WERI-Rb-1 (cell line): ENCODE data around the gene NUDCD3.

Source experiments
- DNase-seq: peaks from one replicate; pipeline ENCODE4 v3.0.0-alpha.2; 2020
- H3K27ac ChIP-seq: fragments of 250-450 bp; sonication (Bioruptor Pico); 2 replicates; pipeline ENCODE4 v1.5.1; 2020; ENCODE audit warnings: mild to moderate bottlenecking, moderate library complexity
- H3K27me3 ChIP-seq: fragments of 250-450 bp; sonication (Bioruptor Pico); 2 replicates; pipeline ENCODE4 v1.5.1; 2021; ENCODE audit warnings: mild to moderate bottlenecking, low read depth, moderate library complexity; ENCODE audit not compliant: insufficient read depth, severe bottlenecking
- H3K36me3 ChIP-seq: fragments of 250-450 bp; sonication (Bioruptor Pico); 2 replicates; pipeline ENCODE4 v1.5.1; 2020; ENCODE audit warnings: mild to moderate bottlenecking, moderate library complexity
- H3K4me3 ChIP-seq: 2 replicates; pipeline ENCODE4 v1.5.1; 2011; ENCODE audit warnings: low read depth, mild to moderate bottlenecking, control low read depth, low read length
- H3K9me3 ChIP-seq: fragments of 250-450 bp; sonication (Bioruptor Pico); 2 replicates; pipeline ENCODE4 v1.5.1; 2021; ENCODE audit warnings: mild to moderate bottlenecking, moderate library complexity; ENCODE audit not compliant: severe bottlenecking
- TF ChIP-seq, protein P1 (sequence below): IDR thresholded peaks from 2 replicates; pipeline ENCODE4 v1.5.1; 2011; ENCODE audit warnings: low read depth, mild to moderate bottlenecking, control low read depth, inconsistent platforms, low read length

The NUDCD3 gene

DNA sequence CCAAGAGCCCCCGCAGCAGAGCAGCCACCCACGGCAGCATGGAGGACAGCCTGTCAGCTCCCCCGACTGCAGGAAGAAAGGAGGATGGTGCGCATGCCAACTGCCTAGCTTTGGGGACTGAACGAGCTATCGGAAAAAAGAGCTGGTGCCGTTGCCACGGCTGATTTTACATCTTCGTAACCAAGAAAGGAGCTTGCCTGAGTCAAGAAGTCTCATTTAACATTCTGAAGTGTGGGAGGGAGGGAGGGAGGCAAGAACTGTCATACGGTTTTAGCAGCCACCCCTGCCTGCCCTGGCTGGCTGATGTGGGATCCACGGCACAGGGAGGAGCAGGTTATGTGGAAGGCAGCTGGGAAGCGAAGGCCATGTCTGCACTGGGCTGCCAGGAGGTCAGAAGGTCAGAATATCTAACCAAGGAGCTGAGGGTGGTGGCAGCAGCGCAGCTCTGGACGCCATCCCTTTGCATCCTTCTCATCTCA, 90.4 kb downstream of the NUDCD3 start:
- TF ChIP-seq, protein P1, sequence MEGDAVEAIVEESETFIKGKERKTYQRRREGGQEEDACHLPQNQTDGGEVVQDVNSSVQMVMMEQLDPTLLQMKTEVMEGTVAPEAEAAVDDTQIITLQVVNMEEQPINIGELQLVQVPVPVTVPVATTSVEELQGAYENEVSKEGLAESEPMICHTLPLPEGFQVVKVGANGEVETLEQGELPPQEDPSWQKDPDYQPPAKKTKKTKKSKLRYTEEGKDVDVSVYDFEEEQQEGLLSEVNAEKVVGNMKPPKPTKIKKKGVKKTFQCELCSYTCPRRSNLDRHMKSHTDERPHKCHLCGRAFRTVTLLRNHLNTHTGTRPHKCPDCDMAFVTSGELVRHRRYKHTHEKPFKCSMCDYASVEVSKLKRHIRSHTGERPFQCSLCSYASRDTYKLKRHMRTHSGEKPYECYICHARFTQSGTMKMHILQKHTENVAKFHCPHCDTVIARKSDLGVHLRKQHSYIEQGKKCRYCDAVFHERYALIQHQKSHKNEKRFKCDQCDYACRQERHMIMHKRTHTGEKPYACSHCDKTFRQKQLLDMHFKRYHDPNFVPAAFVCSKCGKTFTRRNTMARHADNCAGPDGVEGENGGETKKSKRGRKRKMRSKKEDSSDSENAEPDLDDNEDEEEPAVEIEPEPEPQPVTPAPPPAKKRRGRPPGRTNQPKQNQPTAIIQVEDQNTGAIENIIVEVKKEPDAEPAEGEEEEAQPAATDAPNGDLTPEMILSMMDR = no peak
- Histone ChIP-seq H3K27ac (no peak overlapping the region), H3K36me3 (peaks cover 25% of the 10 kb centered on the region), H3K4me3 (no peak overlapping the region), H3K9me3 (no peaks in the 10 kb centered on the region), H3K27me3 (no peaks in the 10 kb centered on the region)
- DNase-seq = no peak

DNA sequence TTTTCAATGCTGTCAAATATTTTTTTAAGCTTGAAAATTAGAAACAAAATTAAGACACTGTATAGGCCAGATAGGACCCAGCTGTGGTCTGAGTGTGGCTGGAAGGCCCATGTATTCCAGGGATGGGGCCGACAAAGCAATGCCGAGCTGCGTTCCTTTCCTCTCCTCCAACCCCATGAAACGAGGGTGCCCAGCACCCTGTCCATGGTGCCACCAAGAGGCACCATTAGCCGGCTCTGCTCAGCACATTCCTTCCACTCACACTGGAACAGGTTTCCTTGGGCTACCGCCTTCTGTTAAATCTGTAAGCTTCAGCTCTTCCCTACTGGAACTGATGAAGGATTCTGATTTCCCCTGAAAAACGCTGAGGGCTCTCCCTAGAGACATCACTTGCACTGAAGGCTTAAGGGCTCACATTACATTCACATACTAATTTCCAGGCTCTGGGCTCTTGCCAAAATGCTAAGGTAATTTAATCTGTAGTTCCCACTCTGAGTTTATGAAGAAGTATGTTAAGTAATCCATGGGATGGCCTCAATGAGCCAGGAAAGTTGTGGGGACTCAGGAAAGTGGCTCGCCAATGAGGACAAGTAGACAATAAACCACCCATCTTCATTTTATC, 91.4 kb downstream of the NUDCD3 start:
- DNase-seq = no peak
- Histone ChIP-seq H3K27ac (no peak overlapping the region), H3K27me3 (no peaks in the 10 kb centered on the region), H3K9me3 (no peaks in the 10 kb centered on the region), H3K36me3 (peaks cover 25% of the 10 kb centered on the region), H3K4me3 (no peak overlapping the region)
- TF ChIP-seq, protein P1 = no peak

DNA sequence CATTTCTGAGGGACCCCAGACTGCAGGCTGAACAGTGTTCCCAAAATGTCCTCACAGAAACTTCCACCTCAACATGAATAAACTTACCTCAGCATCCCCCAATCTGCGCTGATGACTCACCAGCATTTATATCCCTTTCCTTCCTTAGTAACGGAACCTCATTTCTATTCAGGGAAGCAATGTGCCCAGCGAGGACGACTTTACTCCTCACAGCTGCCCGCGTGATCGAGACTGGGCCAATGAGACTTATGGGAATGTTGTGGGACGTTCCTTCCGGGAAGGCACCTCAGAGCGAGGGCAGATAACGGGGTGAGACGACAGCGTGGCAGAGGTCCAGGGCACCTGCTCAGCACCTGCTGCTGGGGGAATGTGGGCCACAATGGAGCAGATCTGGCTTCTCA, 91.9 kb downstream of the NUDCD3 start:
- no peaks in the 10 kb centered on the region for H3K9me3 ChIP-seq
- DNase-seq = no peak
- TF ChIP-seq, protein P1 = no peak
- H3K27ac ChIP-seq = no peak overlapping the region
- H3K27me3 ChIP-seq = no peaks in the 10 kb centered on the region
- peaks cover 19% of the 10 kb centered on the region for H3K36me3 ChIP-seq
- no peak overlapping the region for H3K4me3 ChIP-seq

DNA sequence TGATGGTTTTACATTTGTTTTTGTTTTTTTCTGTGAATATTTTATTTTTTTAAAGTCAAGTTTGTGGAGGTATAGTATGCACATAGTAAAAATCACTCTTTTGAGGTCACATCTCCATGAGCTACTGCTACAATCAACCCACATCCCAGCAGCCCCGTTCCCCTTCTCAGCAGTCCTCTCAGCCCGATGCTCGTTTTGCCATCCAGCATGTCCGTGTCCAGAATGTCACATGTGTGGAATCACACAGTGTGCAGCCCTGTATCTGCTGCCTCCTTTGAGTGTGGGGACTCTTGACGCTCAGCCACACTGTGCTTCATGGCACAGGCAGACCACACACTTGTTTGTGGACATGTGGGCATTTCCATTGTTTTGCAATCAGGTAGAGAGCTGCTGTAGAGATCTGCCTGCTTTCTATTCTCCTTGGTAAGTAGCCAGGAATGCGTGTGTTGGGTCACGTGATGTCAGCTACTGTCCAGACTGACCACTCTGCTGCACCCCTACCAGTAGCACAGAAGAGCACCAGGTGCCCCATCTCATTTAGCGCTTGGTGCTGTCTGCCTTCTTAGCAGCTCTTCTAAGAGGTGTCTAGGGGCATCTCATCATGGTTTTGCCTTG, 93.4 kb downstream of the NUDCD3 start:
- Histone ChIP-seq H3K4me3 (no peak overlapping the region), H3K9me3 (no peaks in the 10 kb centered on the region), H3K27ac (no peak overlapping the region), H3K36me3 (peaks cover 5% of the 10 kb centered on the region), H3K27me3 (no peaks in the 10 kb centered on the region)
- TF ChIP-seq, protein P1 = no peak
- no peak for DNase-seq

DNA sequence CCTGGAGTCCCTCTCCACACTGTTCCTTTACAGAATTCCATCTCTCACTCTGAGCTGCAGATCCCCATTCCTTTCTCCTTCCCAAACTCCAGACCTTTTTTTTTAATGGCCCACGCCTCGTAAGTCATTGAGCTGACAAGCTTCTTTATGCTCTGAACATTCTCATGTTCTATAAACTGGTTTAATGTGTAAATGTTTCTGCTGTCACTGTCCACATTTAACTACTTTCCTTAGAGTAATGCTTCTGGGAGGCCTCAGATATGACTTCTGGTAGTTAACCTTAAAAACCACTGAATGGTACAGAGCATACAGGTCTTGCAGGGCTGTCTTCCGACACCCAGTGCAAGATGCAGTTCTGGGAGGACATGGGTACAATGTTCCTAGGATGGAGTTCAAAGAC, 94.0 kb downstream of the NUDCD3 start:
- H3K9me3 ChIP-seq = no peaks in the 10 kb centered on the region
- no peak overlapping the region for H3K4me3 ChIP-seq
- peaks cover 9% of the 10 kb centered on the region; the same call in 1 of the 2 replicates for H3K36me3 ChIP-seq
- no peaks in the 10 kb centered on the region for H3K27me3 ChIP-seq
- H3K27ac ChIP-seq = no peak overlapping the region
- TF ChIP-seq, protein P1 = no peak
- no peak for DNase-seq
